A673 (cell line): Measurements from ENCODE around the gene ZNF80. TPM values are rescaled to one million over a fixed set of nuclear protein-coding genes. Genes with fewer than 3 reads are reported as not detected.

Experiments
- BruUV-seq: library from RNA; stranded (reverse); fragments of 400-500 nt; replicated peaks from 2 replicates; lab custom pipeline; 2021; lab: Mats Ljungman, UMichigan
- CTCF ChIA-PET: fragments of 300-600 bp; sonication (Branson Sonifier 250); formaldehyde crosslinking; loops from one replicate; lab custom pipeline; 2022; ENCODE audit warnings: antibody characterized with exemption; lab: Charles Lee
- POLR2A ChIA-PET: fragments of 300-600 bp; sonication (Branson Sonifier 250); formaldehyde crosslinking; loops from one replicate; lab custom pipeline; 2022; ENCODE audit warnings: antibody characterized with exemption; ENCODE audit not compliant: low non-redundant PET; lab: Charles Lee
- DNase-seq: peaks from one replicate; pipeline ENCODE4 v3.0.0-alpha.2; 2015; ENCODE audit warnings: low spot score
- H3K27ac ChIP-seq: fragments of 200-600 bp; sonication (generic); 2 replicates; pipeline ENCODE4 v1.5.1; 2016; ENCODE audit warnings: mixed run types, low read depth, mild to moderate bottlenecking, mixed read lengths, antibody characterized with exemption, low read length; ENCODE audit not compliant: poor library complexity, severe bottlenecking
- H3K27me3 ChIP-seq: fragments of 200-600 bp; sonication (generic); replicated peaks from 2 replicates; pipeline ENCODE4 v1.6.1; 2017; ENCODE audit warnings: mixed run types, low read depth, mild to moderate bottlenecking, mixed read lengths, antibody characterized with exemption, low read length; ENCODE audit not compliant: insufficient read depth, poor library complexity
- H3K36me3 ChIP-seq: fragments of 200-600 bp; sonication (generic); 2 replicates; pipeline ENCODE4 v1.6.1; 2016; ENCODE audit warnings: mixed run types, mild to moderate bottlenecking, mixed read lengths, antibody characterized with exemption, low read length; ENCODE audit not compliant: insufficient read depth, poor library complexity, severe bottlenecking
- H3K4me1 ChIP-seq: fragments of 200-600 bp; sonication (generic); 2 replicates; pipeline ENCODE4 v1.6.1; 2017; ENCODE audit warnings: mixed run types, mild to moderate bottlenecking, mixed read lengths, antibody characterized with exemption, low read length; ENCODE audit not compliant: insufficient read depth, poor library complexity, severe bottlenecking
- H3K4me3 ChIP-seq: fragments of 200-600 bp; sonication (generic); 2 replicates; pipeline ENCODE4 v1.5.1; 2016; ENCODE audit warnings: low read depth, mixed run types, mild to moderate bottlenecking, mixed read lengths, low read length; ENCODE audit not compliant: poor library complexity, severe bottlenecking
- H3K9me3 ChIP-seq: fragments of 200-600 bp; sonication (generic); 2 replicates; pipeline ENCODE4 v1.6.1; 2016; ENCODE audit warnings: mixed run types, low read depth, mild to moderate bottlenecking, mixed read lengths, antibody characterized with exemption, low read length; ENCODE audit not compliant: poor library complexity, severe bottlenecking
- CTCF ChIP-seq: fragments of 300-800, 200-600 bp; sonication (generic); conservative IDR thresholded peaks from 2 replicates; pipeline ENCODE4 v1.5.1; 2017; ENCODE audit warnings: low read depth, mild to moderate bottlenecking, antibody characterized with exemption, low read length, moderate library complexity, mixed read lengths
- EZH2 ChIP-seq: fragments of 200-600 bp; sonication (generic); IDR thresholded peaks from 2 replicates; pipeline ENCODE4 v1.6.1; 2017; ENCODE audit warnings: borderline replicate concordance, low read depth, mild to moderate bottlenecking, mixed read lengths, antibody characterized with exemption, low read length; ENCODE audit not compliant: poor library complexity, severe bottlenecking
- intact Hi-C: fragments of 100-400 bp; cut with micrococcal nuclease; formaldehyde crosslinking; loops from one replicate; pipeline ENCODE4 v1.10.0; 2022; ENCODE audit not compliant: unreplicated experiment
- total RNA-seq: library from RNA; stranded (reverse); gene quantifications from 2 replicates; pipeline ENCODE4 v1.2.3, GENCODE V29; 2021

ZNF80 gene
- total RNA-seq, 1 experiment from 2014 or later = not detected

GRCh38 chr3:114221881-114222264 is 15.5 kb downstream of the ZNF80 start:
- no TSS peak for BruUV-seq
- TF ChIP-seq EZH2 = no peak
- no peak for TF ChIP-seq CTCF
- Histone ChIP-seq H3K36me3 (no peaks in the 10 kb centered on the region), H3K27ac (no peak overlapping the region), H3K4me3 (no peak overlapping the region), H3K27me3 (no peaks in the 10 kb centered on the region), H3K4me1 (no peaks in the 10 kb centered on the region), H3K9me3 (peaks cover 11% of the 10 kb centered on the region)
- no peak for DNase-seq
- CTCF ChIA-PET = no interaction called here
- intact Hi-C loops = no loop called here
- POLR2A ChIA-PET = no interaction called here

GRCh38 chr3:114221165-114221880 is 16.1 kb downstream of the ZNF80 start:
- TF ChIP-seq EZH2 (no peak), CTCF (no peak)
- no peak for DNase-seq
- Histone ChIP-seq H3K27ac (no peak overlapping the region), H3K4me1 (no peaks in the 10 kb centered on the region), H3K27me3 (no peaks in the 10 kb centered on the region), H3K4me3 (no peak overlapping the region), H3K36me3 (no peaks in the 10 kb centered on the region), H3K9me3 (peaks cover 11% of the 10 kb centered on the region)
- intact Hi-C loops = no loop called here
- ChIA-PET CTCF (no interaction called here), POLR2A (no interaction called here)
- BruUV-seq = no TSS peak

- H3K27me3 ChIP-seq = no peaks in the 10 kb centered on the region
- POLR2A ChIA-PET = no interaction called here
- no peak for TF ChIP-seq EZH2
- DNase-seq = no peak
- H3K4me1 ChIP-seq = no peaks in the 10 kb centered on the region
- no peak overlapping the region for H3K27ac ChIP-seq
- BruUV-seq = no TSS peak
- CTCF ChIA-PET = no interaction called here
- H3K4me3 ChIP-seq = no peak overlapping the region
- H3K36me3 ChIP-seq = no peaks in the 10 kb centered on the region
- intact Hi-C loops = no loop called here
- peaks cover 6% of the 10 kb centered on the region for H3K9me3 ChIP-seq
These were observed 17.6 kb downstream of the ZNF80 start for GRCh38 chr3:114219741-114220140.
